GM10248 (cell line): ENCODE data around the gene DPH2.
A peak's percentile ranks its signal among the peaks of the same experiment; 100 is the strongest.

Source experiments
- CTCF ChIA-PET: fragments of 300-600 bp; sonication (Branson Sonifier 250); formaldehyde crosslinking; extraction: SDS; loops from one replicate; lab custom pipeline; 2021; ENCODE audit warnings: antibody characterized with exemption; lab: Yijun Ruan, JAX
- POLR2A ChIA-PET: fragments of 350-650 bp; sonication (Branson Sonifier 250); formaldehyde crosslinking; extraction: SDS; loops from one replicate; lab custom pipeline; 2020; ENCODE audit warnings: antibody characterized with exemption; lab: Yijun Ruan, JAX
- DNase-seq: peaks from one replicate; pipeline ENCODE4 v3.0.0; 2012; ENCODE audit errors: extremely low spot score
- CTCF ChIP-seq: IDR thresholded peaks from 2 replicates; pipeline ENCODE4 v1.5.1; 2012; ENCODE audit warnings: mild to moderate bottlenecking, low read depth; ENCODE audit errors: extremely low read depth, missing control alignments, control extremely low read depth

The DPH2 gene

GRCh38 chr1:43935711-43936427 is 33.9 kb upstream of the DPH2 start:
- ChIA-PET CTCF (interaction anchor here (1.0 to 10.1 kb wide), 56 partner anchors 11 to 709 kb away, joined by 3 to 526 read pairs (median 11); partner anchors contain the start of genes DPH2, IPO13, KDM4A and PTPRF), POLR2A (interaction anchor here (2.0 kb wide), 1 partner anchor 172 kb away, joined by 7 read pairs; no protein-coding TSS in a partner anchor)
- DNase-seq, result no peak
- no peak for TF ChIP-seq CTCF

GRCh38 chr1:43936431-43937151 is 33.2 kb upstream of the DPH2 start:
- ChIA-PET POLR2A (no interaction called here), CTCF (interaction anchor here (2.7 to 10.1 kb wide), 9 partner anchors 10 to 411 kb away, joined by 11 to 526 read pairs (median 44); partner anchors contain the start of genes IPO13, KDM4A and PTPRF)
- DNase-seq, result peak; percentile 62
- no peak for TF ChIP-seq CTCF

- no peak for DNase-seq
- ChIA-PET POLR2A (no interaction called here), CTCF (interaction anchor here (3.8 to 10.1 kb wide), 5 partner anchors 10 to 285 kb away, joined by 26 to 526 read pairs (median 61); partner anchors contain the start of genes IPO13 and KDM4A)
- TF ChIP-seq CTCF, result no peak
Measured at GRCh38 chr1:43937179-43937865, 32.5 kb upstream of the DPH2 start.

- ChIA-PET CTCF (interaction anchor here (0.9 to 10.1 kb wide), 4 partner anchors 9 to 410 kb away, joined by 3 to 526 read pairs (median 97); partner anchors contain the start of gene IPO13), POLR2A (no interaction called here)
- no peak for DNase-seq
- TF ChIP-seq CTCF, result no peak
Measured at GRCh38 chr1:43938383-43938782, 31.4 kb upstream of the DPH2 start.

- CTCF ChIA-PET, result interaction anchor here (0.9 to 10.1 kb wide), 5 partner anchors 8 to 712 kb away, joined by 3 to 526 read pairs (median 4); partner anchors contain the start of gene IPO13
- POLR2A ChIA-PET, result no interaction called here
Measured at GRCh38 chr1:43938892-43939587, 30.8 kb upstream of the DPH2 start.

More at GRCh38 chr1:43938892-43939587, 30.8 kb upstream of the DPH2 start:
- TF ChIP-seq CTCF, result no peak
- no peak for DNase-seq
